GM21390 (cell line): ENCODE results near the gene ERBB4.

Source experiments
- ATAC-seq: cut with Tn5 transposase; IDR thresholded peaks from one replicate; pipeline ENCODE4 v1.9.1; 2021; ENCODE audit not compliant: unreplicated experiment

Gene ERBB4

GRCh38 chr2:212367431-212367830, 171.2 kb downstream of the ERBB4 start:
- ATAC-seq, result no peak

DNA sequence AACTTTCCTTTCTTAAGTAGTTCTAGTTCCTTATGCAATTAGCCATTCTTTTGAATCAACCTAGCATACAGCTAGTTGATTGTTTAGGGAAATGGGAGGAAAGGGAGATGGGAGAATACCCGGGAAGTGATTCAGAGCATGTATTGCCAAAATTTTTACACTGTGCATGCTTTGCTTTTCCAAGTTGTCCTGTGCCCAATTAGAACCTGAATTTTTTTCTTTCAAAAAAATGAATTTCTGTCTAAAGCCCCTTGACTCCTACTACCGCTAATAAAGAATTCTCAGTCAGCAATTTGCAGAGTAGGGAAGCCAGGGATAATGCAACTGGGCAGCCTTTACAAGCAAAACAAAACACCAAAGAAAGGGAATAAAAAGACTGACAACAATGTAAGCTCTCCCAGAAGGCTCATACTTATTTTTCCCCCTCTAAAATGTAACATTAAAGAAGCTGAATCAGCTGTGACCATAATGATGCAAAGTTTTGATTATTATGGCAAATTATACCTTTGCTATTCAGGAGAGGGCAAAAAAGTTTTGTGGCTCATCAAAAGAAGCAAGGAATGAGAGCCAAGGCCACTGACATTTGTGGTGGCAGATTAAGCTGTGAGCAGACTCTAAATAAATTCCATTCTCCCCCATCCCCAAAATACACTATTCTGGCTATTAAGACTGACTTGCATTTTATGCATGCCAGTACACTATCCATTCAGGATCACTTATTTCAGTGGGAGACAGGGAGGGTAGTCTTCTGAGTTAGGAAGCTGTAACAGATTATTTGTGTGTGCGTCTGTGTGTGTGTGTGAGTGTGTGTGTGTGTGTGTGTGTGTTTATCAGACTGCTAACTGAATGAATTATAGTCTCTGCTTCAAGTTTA, 174.3 kb downstream of the ERBB4 start:
- no peak for ATAC-seq

GRCh38 chr2:212361174-212361756, 177.3 kb downstream of the ERBB4 start:
- no peak for ATAC-seq

DNA sequence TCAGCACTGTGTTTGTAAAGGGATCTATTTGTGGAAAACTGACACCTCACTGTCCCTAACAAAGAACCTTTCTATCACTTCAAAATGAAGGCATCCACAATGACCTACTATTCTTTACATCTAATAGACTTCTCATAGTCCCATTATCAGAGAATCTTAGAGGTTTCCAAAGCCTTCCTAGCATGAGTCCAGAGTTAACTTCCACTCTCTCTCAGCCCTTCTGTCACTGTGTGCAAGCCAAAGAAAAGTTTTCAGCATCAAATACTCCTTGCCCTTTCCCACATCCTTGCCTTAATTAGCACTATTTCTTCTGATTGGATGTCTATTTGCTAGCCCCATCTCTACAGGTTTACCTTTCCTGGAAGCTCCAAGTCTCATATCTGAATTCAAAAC, 178.5 kb downstream of the ERBB4 start:
- ATAC-seq, result no peak

GRCh38 chr2:212359425-212360067, 179.1 kb downstream of the ERBB4 start:
- no peak for ATAC-seq

- no peak for ATAC-seq
These were observed 181.0 kb downstream of the ERBB4 start for GRCh38 chr2:212357606-212358005.

GRCh38 chr2:212354382-212354781, 184.2 kb downstream of the ERBB4 start:
- ATAC-seq, result no peak

DNA sequence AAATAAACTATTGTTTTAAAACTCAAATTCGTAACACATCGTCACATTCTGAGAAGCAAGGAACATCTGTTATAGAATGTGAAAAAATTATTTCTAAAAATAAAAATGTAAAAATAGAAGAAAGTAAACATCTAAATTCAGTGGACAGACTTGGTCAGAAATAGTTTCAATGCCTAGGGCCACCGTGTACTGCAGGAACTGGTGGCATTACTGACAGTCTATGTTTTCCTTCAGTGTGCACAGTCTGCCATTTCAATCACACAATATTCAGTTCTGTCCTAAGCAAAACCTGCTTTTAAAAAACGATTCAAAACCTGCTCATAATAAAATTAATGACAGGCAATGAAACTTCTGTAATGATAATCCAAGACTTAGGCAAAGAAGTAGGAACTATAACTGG, 190.1 kb downstream of the ERBB4 start:
- ATAC-seq, result no peak

- no peak for ATAC-seq
These were observed 191.7 kb downstream of the ERBB4 start for GRCh38 chr2:212346865-212347264.

- ATAC-seq, result no peak
These were observed 192.6 kb downstream of the ERBB4 start for GRCh38 chr2:212345966-212346365.

DNA sequence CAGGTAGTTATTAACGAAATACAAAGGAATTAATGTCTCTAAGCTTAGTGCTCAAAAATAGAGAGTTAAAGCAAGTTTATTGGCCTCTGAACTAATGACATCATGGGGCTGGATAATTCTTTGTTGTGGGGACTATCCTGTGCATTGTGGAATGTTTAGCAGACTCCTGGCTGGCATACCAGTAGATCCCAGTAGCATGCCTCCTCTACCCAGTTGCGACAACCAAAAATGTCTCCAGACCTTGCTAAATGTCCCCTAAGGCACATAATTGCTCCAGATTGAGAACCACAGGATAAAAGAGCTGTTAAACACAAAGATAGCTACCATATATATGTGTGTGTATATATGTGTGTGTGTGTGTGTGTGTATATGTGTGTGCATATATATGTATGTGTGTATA, 194.5 kb downstream of the ERBB4 start:
- no peak for ATAC-seq

- no peak for ATAC-seq
These were observed 195.4 kb downstream of the ERBB4 start for GRCh38 chr2:212343167-212343566.

GRCh38 chr2:212337486-212338343, 200.9 kb downstream of the ERBB4 start:
- no peak for ATAC-seq

GRCh38 chr2:212337036-212337435, 201.6 kb downstream of the ERBB4 start:
- ATAC-seq, result no peak

DNA sequence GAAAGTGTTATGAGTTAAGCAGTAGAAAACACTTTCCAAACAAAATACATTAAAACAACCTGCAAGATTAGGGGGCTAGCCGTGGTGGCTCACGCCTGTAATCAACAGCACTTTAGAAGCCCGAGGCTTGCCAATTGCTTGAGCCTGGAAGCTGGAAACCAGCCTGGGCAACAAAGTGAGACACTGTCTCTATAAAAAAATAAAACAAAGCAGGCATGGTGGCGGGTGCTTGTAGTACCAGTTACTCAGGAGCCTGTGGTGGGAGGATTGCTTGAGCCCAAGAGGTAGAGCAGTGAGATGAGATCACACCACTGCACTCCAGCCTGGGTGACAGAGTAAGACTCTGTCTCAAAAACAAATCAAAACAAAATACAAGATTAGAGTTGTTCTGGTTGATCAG, 208.3 kb downstream of the ERBB4 start:
- no peak for ATAC-seq

- no peak for ATAC-seq
These were observed 209.7 kb downstream of the ERBB4 start for GRCh38 chr2:212328712-212329496.

GRCh38 chr2:212328136-212328535, 210.5 kb downstream of the ERBB4 start:
- ATAC-seq, result no peak

DNA sequence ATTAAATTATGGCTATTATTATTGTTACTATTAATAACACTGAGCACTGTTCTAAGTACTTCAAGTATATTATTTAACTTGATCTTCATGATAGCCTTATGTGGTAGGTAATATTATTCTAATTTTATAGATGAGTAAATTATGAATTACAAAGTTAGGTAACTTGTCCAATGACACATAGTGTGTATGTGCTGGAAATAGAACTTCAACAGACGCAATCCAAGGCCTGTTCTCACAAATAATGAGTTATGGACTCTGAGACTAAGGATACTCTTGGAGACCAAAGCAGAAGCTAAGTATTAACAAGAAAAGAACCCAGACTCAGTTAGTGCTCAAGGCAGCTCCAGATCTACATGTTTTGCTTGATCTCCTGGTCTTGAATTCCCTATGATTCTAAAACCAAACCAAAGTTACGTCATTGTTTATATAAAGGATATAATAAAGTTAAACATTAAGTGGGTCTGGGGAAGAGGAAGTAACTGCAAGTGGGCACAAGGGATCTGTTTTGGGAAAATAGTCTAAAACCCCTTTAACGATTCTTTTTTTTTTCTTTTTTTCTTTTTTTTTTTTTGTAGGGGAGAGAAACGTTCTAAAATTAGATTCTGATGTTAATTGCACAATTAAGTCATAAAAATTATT, 211.3 kb downstream of the ERBB4 start:
- ATAC-seq, result no peak

DNA sequence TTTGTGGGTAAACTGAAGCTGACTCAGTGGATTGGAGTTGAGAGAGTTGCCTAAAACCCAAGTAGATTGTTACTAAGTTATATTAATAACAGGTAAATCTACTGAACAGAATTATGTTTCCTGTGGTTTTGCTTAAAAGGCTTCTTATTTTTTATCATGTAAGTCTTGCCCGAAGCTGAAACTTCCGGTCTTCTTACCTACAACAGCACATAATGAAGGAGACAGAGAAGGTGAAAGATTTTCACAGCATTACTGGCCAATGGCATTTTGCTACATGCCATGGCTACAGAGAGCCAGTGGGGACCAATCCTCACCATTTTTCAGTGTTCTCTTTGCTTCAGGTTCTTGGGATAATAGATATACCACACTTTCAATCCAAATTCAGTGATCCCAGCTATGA, 220.0 kb downstream of the ERBB4 start:
- ATAC-seq, result no peak

GRCh38 chr2:212314680-212315079, 223.9 kb downstream of the ERBB4 start:
- no peak for ATAC-seq
